NB4 (cell line): ENCODE data around the gene ARL16.

ENCODE experiments used
- DNase-seq: peaks from one replicate; pipeline ENCODE4 v3.0.0; 2010; ENCODE audit warnings: low read depth
- H3K4me3 ChIP-seq: one replicate; pipeline ENCODE4 v1.5.1; 2011; ENCODE audit warnings: mild to moderate bottlenecking, low read depth, low read length, moderate library complexity
- MYC ChIP-seq: IDR thresholded peaks from 2 replicates; pipeline ENCODE4 v1.6.1; 2011; ENCODE audit warnings: low read depth, low read length
- POLR2A ChIP-seq: IDR thresholded peaks from 2 replicates; pipeline ENCODE4 v1.6.1; 2011; ENCODE audit warnings: mild to moderate bottlenecking; ENCODE audit not compliant: insufficient read length; ENCODE audit errors: extremely low read depth
- TF ChIP-seq, protein P1 (sequence below): IDR thresholded peaks from 2 replicates; pipeline ENCODE4 v1.6.1; 2011; ENCODE audit warnings: low read depth, low read length
- TF ChIP-seq, protein P2 (sequence below): IDR thresholded peaks from one replicate; pipeline ENCODE4 v1.5.1; 2012; ENCODE audit warnings: low read depth, low read length

ARL16 gene

DNA sequence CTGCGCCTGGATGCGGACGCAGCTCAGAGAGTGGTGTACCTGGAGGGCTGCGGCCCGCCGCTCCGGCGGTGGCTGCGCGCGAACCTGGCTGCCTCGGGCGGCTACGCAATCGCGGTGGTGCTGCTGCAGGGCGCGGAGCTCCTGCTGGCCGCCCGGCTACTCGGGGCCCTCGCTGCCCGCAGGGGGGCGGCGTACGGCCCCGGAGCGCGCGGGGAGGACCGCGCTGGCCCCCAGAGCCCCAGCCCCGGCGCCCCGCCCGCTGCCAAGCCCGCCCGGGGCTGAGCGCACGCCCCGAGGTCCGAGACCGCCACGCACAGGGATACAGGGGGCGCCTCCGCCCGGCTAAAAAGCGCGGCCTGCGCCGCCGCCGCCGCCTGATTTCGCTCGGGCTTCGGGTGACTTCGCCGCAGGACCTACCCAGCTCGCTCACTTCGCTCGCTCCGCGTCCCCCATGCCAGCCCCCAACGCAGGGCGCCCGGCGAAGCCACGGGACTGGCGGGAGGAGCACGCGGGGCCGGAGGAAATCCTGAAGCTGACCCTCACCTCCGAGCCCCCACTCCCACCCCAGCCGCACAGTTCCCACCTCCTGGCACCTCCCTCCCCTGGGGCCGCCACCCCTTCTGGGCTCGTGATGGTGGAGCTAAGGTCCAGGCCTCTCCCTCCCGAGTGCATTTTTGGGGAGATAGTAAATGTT is 35.4 kb downstream of the ARL16 start:
- no peak for DNase-seq
- H3K4me3 ChIP-seq, result no peak overlapping the region
- TF ChIP-seq, protein P1, sequence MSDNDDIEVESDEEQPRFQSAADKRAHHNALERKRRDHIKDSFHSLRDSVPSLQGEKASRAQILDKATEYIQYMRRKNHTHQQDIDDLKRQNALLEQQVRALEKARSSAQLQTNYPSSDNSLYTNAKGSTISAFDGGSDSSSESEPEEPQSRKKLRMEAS, result no peak
- TF ChIP-seq, protein P2, sequence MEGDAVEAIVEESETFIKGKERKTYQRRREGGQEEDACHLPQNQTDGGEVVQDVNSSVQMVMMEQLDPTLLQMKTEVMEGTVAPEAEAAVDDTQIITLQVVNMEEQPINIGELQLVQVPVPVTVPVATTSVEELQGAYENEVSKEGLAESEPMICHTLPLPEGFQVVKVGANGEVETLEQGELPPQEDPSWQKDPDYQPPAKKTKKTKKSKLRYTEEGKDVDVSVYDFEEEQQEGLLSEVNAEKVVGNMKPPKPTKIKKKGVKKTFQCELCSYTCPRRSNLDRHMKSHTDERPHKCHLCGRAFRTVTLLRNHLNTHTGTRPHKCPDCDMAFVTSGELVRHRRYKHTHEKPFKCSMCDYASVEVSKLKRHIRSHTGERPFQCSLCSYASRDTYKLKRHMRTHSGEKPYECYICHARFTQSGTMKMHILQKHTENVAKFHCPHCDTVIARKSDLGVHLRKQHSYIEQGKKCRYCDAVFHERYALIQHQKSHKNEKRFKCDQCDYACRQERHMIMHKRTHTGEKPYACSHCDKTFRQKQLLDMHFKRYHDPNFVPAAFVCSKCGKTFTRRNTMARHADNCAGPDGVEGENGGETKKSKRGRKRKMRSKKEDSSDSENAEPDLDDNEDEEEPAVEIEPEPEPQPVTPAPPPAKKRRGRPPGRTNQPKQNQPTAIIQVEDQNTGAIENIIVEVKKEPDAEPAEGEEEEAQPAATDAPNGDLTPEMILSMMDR, result no peak
- TF ChIP-seq MYC, result no peak

DNA sequence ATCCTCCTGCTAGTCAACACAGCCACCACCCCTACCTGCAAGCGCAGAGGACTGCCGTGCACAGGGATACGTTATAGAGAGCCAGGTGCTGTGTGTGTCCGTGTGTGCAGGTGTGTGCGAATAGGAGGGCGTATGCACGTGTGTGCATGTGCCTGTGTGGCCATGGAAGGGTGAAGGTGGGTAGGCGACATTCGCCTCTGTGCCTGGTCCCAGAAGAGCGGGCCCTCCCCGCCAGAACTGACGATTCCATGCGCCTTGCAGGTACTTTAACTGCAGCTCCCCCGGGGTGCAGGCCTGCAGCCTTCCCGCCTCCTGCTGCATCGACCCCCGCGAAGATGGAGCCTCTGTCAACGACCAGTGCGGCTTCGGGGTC is 36.0 kb downstream of the ARL16 start:
- DNase-seq, result no peak
- TF ChIP-seq, protein P1, result no peak
- TF ChIP-seq MYC (no peak), POLR2A (no peak)
- TF ChIP-seq, protein P2, result no peak
- no peak overlapping the region for H3K4me3 ChIP-seq

DNA sequence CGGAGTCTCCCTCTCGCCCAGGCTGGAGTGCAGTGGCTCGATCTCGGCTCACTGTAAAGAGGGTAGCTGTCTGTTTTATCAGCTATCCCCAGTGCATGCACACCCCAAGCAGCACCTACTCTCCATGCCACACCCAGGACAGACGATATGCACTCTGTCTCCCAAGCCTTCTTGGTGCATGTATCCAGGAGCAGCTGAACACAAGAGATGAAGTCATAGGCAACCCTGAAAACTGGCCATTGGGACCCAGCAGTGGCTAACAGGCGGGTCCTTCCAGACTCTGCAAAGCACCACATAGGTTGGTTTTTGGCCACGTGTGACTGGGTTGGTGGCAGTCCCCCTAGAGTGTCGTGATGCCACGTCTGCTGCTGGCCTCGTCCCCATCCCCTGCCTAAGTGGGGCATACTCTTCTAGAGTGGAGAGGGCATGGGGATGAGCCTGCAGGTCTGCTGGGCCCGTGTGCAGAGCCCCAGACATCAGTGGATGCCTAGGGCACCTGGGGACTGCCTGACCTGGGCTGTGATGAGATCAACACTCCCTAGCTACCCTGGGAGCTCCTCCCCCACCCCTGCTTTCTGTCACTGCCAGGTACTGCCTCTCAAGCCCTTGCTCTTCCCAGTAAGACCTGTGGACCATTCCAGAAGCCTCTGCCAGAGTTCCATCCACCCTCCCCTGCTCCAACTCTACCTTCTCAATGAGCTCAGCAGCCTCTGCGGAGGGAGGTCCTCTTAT is 36.6 kb downstream of the ARL16 start:
- TF ChIP-seq POLR2A (no peak), MYC (no peak)
- TF ChIP-seq, protein P1, result no peak
- TF ChIP-seq, protein P2, result no peak
- no peak for DNase-seq
- no peak overlapping the region for H3K4me3 ChIP-seq

DNA sequence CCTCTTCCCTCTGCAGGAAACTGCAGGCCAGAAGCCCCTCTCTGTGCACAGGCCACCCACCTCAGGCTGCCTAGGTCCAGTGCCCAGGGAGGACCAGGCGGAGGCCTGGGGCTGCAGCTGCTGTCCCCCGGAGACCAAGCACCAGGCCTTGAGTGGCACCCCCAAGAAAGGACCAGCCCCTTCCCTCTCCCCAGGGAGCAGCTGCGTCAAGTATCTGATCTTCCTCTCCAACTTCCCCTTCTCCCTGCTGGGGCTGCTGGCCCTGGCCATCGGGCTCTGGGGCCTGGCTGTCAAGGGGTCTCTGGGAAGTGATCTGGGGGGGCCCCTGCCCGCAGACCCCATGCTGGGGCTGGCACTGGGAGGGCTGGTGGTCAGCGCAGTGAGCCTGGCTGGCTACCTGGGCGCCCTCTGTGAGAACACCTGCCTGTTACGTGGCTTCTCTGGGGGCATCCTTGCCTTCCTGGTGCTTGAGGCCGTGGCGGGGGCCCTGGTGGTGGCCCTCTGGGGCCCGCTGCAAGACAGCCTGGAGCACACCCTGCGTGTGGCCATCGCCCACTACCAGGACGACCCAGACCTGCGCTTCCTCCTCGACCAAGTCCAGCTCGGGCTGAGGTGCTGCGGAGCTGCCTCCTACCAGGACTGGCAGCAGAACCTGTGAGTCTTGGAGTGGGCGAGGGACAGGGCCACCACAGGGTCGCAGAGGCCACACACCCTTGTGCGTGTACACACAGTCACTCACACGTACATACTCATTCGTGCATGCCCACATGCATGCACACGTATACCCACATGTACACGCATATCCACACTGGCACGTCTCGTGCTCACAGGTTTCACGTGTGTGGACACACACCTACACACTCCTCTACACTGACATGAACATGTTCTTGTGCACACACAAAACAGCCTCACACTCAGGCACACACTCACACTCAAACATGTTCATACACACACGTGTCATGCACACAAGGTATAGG is 38.3 kb downstream of the ARL16 start:
- TF ChIP-seq MYC (no peak), POLR2A (no peak)
- TF ChIP-seq, protein P1, result no peak
- TF ChIP-seq, protein P2, result no peak
- no peak overlapping the region for H3K4me3 ChIP-seq
- peak; percentile 84 for DNase-seq

DNA sequence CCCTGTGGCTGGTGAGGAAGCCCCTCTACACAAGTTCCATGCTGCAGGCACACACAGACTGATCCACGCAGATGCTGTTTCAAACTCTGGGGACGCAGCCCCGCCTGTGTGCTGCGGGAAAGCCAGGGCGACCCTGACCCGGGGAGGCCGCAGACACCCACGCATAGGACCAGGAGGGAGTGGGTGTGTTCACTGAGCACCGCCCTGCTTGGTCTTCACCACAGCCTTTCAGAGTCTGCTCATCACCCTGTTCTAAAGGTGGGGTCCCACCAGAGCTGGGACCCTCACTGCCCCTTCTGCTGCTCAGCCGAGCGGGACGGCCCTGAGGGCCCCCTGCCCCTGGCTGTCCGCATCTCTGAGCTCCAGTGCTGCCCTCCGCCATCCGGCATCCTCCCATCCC is 39.1 kb downstream of the ARL16 start:
- no peak overlapping the region for H3K4me3 ChIP-seq
- TF ChIP-seq, protein P1, result no peak
- TF ChIP-seq POLR2A (no peak), MYC (no peak)
- TF ChIP-seq, protein P2, result no peak
- DNase-seq, result no peak
